Right lobe of liver (tissue), 6 donors: ENCODE results near the gene STARD8. TPM values are rescaled to one million over a fixed set of nuclear protein-coding genes. Genes with fewer than 3 reads are reported as not detected.
A peak's percentile ranks its signal among the peaks of the same experiment; 100 is the strongest.

Experiments
- ATAC-seq, 4 donors: fragments of 200-7000 bp; cut with Tn5 transposase; one replicate each; pipeline ENCODE4 v1.9.1; 2020; ENCODE audit warnings: mild to moderate bottlenecking in 4 of 4, moderate library complexity in 4 of 4
- DNase-seq, 3 donors: peaks; one replicate each; pipeline ENCODE4 v3.0.0-alpha.2; 2020
- H3K27ac ChIP-seq, 3 donors: fragments of 200-600 bp; one replicate each; pipeline ENCODE4 v1.8.0; 2022
- H3K27me3 ChIP-seq, 2 donors: fragments of 200-600 bp; one replicate each; pipeline ENCODE4 v1.8.0; 2022
- H3K36me3 ChIP-seq, 4 donors: fragments of 200-600 bp; sonication (generic) in 1 of 4; one replicate each; pipeline versions ENCODE4 v1.5.1 to v1.8.0; 2017 to 2022; ENCODE audit warnings: control low read depth in 1 of 4
- H3K4me1 ChIP-seq, 4 donors: fragments of 200-600 bp; sonication (generic) in 1 of 4; one replicate each; pipeline versions ENCODE4 v1.5.1 to v1.8.0; 2017 to 2022; ENCODE audit warnings: control low read depth in 1 of 4
- H3K4me3 ChIP-seq, 3 donors: fragments of 200-600 bp; one replicate each; pipeline ENCODE4 v1.8.0; 2022
- H3K9me3 ChIP-seq, 4 donors: fragments of 200-600 bp; sonication (generic) in 1 of 4; one replicate each; pipeline versions ENCODE4 v1.5.1 to v1.8.0; 2017 to 2022; ENCODE audit warnings: control low read depth in 1 of 4
- POLR2A ChIP-seq: fragments of 450-650 bp; IDR thresholded peaks from one replicate; pipeline ENCODE4 v1.6.1; 2017; ENCODE audit warnings: antibody characterized with exemption, mild to moderate bottlenecking
- WGBS: methylation state at CpG from one replicate; pipeline ENCODE4 v1.1.6; 2018; ENCODE audit warnings: low coverage, low lambda C conversion rate; ENCODE audit not compliant: insufficient coverage; ENCODE audit errors: missing lambda C conversion rate; 5-methylcytosine and 5-hydroxymethylcytosine counted together
- intact Hi-C, 2 donors: fragments of 100-400 bp; cut with DNase I; formaldehyde crosslinking; loops; one replicate each; pipeline versions ENCODE4 v1.11.2 to v1.14.1; 2022
- total RNA-seq, 6 experiments: library from RNA; depleted of rRNA in 2 of 6; stranded (reverse); fragments of >200 nt in 2 of 6; fragmentation: NEBNext Ultra II Directional in 3 of 6; extraction: Animal tissue kit (Norgen Biotek cat#: 25700) in 3 of 6; gene quantifications; one replicate each; pipeline versions ENCODE4 v1.1.0 to v1.2.4, GENCODE V29; 2016 to 2023
- TF ChIP-seq, protein P1 (sequence below), 4 donors: fragments of 200-600 bp in 3 of 4; fragments of 450-650 bp in 1 of 4; IDR thresholded peaks; one replicate each; pipeline versions ENCODE4 v1.5.1 to v1.8.0; 2016 to 2022; ENCODE audit warnings: antibody characterized with exemption in 4 of 4, mild to moderate bottlenecking in 2 of 4
- donor health status: DM: no; HTN: yes; CAD: no.
- donor health status: DM: no; HTN: no; CAD: no.
- donor health status: DM: no; HTN: no; CAD: no.
- donor health status: DM: no; HTN: yes; CAD: no.
- donor health status: DM: no; HTN: yes; CAD: no.

STARD8 gene
- total RNA-seq, 6 experiments from 2014 or later, result 6.6 to 11.5 (median 7.6) TPM

DNA sequence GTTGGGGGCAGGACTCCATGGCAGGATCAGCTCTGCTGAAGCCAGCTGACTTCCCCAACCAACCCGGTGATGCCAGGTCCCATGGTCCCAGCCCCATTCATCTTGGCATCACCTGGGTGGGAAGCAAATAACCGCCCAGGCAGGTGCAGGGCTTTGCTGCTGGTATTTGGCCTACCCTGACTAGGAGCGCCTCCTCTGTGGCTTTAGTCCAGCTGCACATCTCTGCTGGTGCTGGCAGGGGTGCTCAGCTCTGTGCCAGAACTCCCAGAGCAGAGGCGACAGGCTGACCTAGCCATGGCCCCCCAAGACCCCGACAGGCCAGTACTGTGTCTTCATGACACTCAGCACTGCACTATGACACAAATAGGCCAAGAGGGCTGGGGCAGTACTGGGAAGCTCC lies 64.4 kb downstream of the STARD8 start:
- DNase-seq (no peak), ATAC-seq (no peak)
- Histone ChIP-seq H3K9me3 (no peaks in the 10 kb centered on the region), H3K27me3 (no peaks in the 10 kb centered on the region), H3K27ac (no peak overlapping the region), H3K4me3 (no peak overlapping the region), H3K4me1 (no peaks in the 10 kb centered on the region), H3K36me3 (peaks cover 0 to 16% (median 0%) of the 10 kb centered on the region in 4 donors)
- 61% methylated on average over 3 of the region's 5 CpGs for WGBS
- intact Hi-C loops, result no loop called here
- TF ChIP-seq POLR2A, result no peak
- TF ChIP-seq, protein P1, sequence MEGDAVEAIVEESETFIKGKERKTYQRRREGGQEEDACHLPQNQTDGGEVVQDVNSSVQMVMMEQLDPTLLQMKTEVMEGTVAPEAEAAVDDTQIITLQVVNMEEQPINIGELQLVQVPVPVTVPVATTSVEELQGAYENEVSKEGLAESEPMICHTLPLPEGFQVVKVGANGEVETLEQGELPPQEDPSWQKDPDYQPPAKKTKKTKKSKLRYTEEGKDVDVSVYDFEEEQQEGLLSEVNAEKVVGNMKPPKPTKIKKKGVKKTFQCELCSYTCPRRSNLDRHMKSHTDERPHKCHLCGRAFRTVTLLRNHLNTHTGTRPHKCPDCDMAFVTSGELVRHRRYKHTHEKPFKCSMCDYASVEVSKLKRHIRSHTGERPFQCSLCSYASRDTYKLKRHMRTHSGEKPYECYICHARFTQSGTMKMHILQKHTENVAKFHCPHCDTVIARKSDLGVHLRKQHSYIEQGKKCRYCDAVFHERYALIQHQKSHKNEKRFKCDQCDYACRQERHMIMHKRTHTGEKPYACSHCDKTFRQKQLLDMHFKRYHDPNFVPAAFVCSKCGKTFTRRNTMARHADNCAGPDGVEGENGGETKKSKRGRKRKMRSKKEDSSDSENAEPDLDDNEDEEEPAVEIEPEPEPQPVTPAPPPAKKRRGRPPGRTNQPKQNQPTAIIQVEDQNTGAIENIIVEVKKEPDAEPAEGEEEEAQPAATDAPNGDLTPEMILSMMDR (IDR thresholded peaks at IDR 0.05), result no peak

DNA sequence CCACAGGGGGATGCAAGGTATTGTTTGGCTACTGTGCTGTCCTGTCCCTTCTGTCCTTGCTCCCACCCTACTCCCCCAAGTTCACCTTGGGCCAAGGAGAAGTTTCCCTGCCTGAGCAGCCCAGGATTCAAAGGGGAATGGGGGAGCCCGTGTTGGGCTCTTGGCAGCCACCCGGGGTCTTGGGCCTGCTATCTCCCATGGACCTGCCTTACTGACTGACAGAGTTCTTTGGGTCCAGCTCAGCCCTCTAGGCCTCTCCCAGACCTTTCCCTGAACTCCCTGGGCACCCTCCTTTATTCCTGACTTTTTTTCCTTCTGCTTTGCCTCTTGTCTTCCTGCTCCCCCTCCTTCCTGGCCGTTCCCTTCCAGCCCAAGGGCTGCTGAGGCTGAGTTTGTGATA lies 67.4 kb downstream of the STARD8 start:
- DNase-seq, result no peak
- H3K36me3 ChIP-seq, result peaks cover 0 to 24% (median 0%) of the 10 kb centered on the region in 4 donors
- H3K4me1 ChIP-seq, result no peaks in the 10 kb centered on the region
- TF ChIP-seq, protein P1 (IDR thresholded peaks at IDR 0.05), result no peak
- no peak for TF ChIP-seq POLR2A
- no peak for ATAC-seq
- 43% methylated on average over 1 of the region's 3 CpGs for WGBS
- H3K27me3 ChIP-seq, result no peaks in the 10 kb centered on the region
- H3K27ac ChIP-seq, result no peak overlapping the region
- intact Hi-C loops, result no loop called here
- H3K4me3 ChIP-seq, result no peak overlapping the region
- no peaks in the 10 kb centered on the region for H3K9me3 ChIP-seq

DNA sequence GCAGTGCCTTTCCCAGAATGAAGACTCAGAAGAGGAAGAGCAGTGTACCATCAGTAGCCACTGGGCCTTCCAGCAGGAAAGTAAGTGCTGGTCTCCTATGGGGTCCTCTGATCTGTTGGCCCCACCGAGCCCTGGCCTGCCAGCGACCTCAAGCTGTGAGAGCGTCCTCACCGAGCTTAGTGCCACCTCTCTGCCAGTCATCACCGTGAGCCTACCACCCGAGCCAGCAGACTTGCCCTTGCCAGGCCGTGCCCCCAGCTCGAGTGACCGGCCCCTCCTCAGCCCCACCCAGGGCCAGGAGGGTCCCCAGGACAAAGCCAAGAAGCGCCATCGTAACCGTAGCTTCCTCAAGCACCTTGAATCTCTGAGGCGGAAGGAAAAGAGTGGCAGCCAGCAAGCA lies 69.7 kb downstream of the STARD8 start:
- H3K4me1 ChIP-seq, result no peaks in the 10 kb centered on the region
- no peak for ATAC-seq
- no CpG with 5 or more reads among the region's 13 CpGs for WGBS
- H3K9me3 ChIP-seq, result no peaks in the 10 kb centered on the region
- peaks cover 0 to 39% (median 0%) of the 10 kb centered on the region in 4 donors for H3K36me3 ChIP-seq
- intact Hi-C loops, result no loop called here
- DNase-seq, result peak in 1 of 3 donors; percentile 46
- H3K4me3 ChIP-seq, result no peak overlapping the region
- H3K27me3 ChIP-seq, result no peaks in the 10 kb centered on the region
- no peak for TF ChIP-seq POLR2A
- TF ChIP-seq, protein P1 (IDR thresholded peaks at IDR 0.05), result no peak
- no peak overlapping the region for H3K27ac ChIP-seq

DNA sequence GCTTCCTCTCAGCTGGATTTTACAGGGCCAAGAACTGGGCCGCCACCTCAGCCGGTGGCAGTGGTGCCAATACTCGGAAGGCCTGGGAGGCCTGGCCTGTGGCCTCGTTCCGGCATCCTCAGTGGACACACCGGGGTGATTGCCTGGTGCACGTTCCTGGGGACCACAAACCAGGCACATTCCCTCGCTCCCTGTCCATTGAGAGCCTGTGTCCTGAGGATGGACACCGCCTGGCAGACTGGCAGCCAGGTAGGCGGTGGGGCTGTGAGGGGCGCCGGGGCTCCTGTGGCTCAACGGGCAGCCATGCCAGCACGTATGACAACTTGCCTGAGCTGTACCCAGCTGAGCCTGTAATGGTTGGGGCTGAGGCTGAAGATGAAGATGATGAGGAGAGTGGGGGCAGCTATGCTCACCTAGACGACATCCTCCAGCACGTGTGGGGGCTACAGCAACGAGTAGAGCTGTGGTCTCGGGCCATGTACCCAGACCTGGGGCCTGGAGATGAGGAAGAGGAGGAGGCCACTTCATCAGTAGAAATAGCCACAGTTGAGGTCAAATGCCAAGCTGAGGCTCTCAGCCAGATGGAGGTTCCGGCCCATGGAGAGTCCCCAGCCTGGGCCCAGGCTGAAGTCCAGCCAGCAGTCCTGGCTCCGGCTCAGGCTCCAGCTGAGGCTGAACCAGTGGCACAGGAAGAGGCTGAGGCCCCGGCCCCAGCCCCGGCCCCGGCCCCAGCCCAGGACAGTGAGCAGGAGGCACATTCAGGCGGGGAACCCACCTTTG lies 70.4 kb downstream of the STARD8 start:
- TF ChIP-seq, protein P1 (IDR thresholded peaks at IDR 0.05), result no peak
- no peak for TF ChIP-seq POLR2A
- peaks cover 0 to 44% (median 0%) of the 10 kb centered on the region in 4 donors for H3K36me3 ChIP-seq
- no peaks in the 10 kb centered on the region for H3K27me3 ChIP-seq
- no peak overlapping the region for H3K27ac ChIP-seq
- H3K9me3 ChIP-seq, result no peaks in the 10 kb centered on the region
- H3K4me3 ChIP-seq, result no peak overlapping the region
- intact Hi-C loops, result no loop called here
- H3K4me1 ChIP-seq, result no peaks in the 10 kb centered on the region
- DNase-seq (peak in 2 of 3 donors; percentile 20 to 43), ATAC-seq (no peak)
- WGBS, result 43% methylated on average over 1 of the region's 24 CpGs
